PC-9 (cell line): ENCODE measurements around the gene PNKP.

Source experiments
- EZH2 ChIP-seq: fragments of 200-600 bp; sonication (generic); IDR thresholded peaks from 2 replicates; pipeline ENCODE4 v1.8.0; 2017; ENCODE audit warnings: antibody characterized with exemption, low read depth
- TF ChIP-seq, protein P1 (sequence below): fragments of 200-600 bp; sonication (generic); conservative IDR thresholded peaks from 2 replicates; pipeline ENCODE4 v1.6.1; 2017; ENCODE audit warnings: mixed run types, antibody characterized with exemption, mild to moderate bottlenecking, moderate library complexity

DNA sequence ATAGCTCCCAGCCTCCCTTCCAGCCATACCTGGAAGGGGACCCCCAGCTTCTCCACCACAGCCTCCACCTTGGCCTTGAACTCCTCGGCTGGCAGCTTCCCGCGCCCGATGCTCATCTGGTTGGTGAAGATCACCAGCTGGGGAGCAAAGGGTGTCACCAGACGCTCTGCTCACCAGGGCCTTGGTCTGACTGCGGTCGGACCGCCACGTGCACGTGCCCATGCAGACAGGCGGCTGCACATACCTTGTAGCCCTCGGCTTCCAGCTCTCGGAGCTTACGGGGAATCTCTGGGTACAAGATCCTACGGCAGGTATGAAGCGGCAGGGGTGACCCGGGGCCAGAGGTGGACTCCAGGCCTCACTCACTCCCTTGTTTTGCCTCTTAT is 3.4 kb downstream of the PNKP start:
- TF ChIP-seq, protein P1, sequence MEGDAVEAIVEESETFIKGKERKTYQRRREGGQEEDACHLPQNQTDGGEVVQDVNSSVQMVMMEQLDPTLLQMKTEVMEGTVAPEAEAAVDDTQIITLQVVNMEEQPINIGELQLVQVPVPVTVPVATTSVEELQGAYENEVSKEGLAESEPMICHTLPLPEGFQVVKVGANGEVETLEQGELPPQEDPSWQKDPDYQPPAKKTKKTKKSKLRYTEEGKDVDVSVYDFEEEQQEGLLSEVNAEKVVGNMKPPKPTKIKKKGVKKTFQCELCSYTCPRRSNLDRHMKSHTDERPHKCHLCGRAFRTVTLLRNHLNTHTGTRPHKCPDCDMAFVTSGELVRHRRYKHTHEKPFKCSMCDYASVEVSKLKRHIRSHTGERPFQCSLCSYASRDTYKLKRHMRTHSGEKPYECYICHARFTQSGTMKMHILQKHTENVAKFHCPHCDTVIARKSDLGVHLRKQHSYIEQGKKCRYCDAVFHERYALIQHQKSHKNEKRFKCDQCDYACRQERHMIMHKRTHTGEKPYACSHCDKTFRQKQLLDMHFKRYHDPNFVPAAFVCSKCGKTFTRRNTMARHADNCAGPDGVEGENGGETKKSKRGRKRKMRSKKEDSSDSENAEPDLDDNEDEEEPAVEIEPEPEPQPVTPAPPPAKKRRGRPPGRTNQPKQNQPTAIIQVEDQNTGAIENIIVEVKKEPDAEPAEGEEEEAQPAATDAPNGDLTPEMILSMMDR, result no peak
- TF ChIP-seq EZH2, result no peak
